Activated CD4-positive, CD25-positive, alpha-beta regulatory T cell (primary cell): ENCODE data around the gene GP1BB.

Experiments
- DNase-seq, 4 experiments: peaks; one replicate each; lab custom pipeline; 2025; lab: John Stamatoyannopoulos, UW

GP1BB gene

DNA sequence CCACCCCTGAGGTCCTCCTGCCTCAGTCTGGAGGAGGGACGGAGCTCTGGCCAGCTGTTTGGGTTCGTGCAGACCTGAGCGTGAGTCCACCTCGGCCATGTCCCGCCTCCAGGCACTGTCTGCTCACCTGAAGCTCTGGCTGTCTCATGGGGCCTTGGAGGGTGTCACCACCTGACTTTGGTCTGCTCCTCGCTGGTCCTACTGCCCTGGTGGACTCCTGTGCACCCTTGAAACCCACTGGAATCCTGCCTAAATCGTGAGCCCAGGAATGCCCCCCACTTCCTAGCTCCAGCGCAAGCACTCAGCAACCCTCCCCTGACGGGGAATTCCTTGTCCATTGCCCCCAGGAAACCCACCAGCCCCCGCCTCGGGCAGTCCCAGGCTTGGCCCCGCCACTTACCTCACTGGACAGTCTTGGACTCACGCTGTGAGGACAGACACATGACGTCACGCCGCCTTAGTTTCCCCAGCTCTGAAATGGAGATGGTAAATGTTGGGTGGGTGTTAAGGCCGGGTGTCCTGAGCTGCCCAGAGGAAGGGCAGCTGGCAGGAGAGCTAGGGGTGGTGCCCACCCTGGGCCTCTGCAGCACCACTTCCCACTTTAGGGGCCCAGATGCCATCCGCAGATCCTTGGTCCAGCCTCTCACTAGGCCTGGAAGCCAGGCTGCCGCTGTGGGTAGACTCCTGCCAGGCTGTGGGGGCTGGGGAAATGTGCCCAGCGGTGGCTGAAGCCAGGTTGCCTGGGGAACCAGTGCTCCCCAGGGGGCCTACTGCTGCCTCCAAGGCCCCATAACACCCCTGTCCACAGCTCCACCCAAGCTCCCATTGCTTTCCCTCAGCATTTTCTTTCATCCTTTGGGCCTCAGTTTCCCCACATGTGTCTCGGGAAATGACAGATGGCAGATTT lies 19.1 kb downstream of the GP1BB start:
- DNase-seq: no peak

DNA sequence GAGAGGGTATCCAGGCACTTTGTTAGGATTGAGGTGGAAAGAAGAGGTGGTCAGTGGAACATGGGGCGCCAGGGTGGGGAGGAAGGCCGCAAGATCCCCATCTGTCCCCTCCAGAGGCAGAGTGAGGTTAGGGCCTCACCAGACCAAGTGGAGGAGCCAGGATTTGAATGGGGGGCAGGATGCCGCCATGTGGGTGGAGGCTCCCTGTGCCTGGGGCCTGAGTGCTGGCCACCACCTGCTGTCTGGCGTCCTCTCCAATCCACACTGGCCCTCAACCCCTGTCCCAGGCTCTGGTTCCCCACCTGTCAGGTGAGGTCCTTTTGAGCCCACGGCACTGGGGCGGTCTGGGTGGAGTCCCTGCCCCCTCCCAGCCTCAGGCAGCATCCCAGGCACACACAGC lies 19.7 kb downstream of the GP1BB start:
- no peak for DNase-seq

DNA sequence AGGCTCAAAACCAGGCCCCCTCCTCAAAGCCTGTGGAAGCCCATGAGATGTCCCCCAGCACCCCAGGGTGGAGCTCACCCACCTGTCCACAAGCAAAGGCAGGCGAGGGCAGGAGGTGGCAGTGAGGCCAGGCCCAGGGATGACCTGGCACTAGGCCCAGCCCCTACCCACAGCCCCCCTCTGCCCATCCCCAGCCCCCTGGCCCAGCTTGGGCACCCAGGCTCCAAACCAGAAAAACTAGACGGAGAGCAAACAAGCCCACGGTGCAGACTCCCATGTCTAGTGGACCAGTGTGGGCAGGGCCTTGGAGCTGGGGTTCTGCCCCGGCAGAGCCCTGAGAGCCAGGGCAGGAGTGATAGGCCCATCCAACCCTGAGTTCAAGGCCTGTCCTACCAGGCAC lies 20.3 kb downstream of the GP1BB start:
- no peak for DNase-seq

DNA sequence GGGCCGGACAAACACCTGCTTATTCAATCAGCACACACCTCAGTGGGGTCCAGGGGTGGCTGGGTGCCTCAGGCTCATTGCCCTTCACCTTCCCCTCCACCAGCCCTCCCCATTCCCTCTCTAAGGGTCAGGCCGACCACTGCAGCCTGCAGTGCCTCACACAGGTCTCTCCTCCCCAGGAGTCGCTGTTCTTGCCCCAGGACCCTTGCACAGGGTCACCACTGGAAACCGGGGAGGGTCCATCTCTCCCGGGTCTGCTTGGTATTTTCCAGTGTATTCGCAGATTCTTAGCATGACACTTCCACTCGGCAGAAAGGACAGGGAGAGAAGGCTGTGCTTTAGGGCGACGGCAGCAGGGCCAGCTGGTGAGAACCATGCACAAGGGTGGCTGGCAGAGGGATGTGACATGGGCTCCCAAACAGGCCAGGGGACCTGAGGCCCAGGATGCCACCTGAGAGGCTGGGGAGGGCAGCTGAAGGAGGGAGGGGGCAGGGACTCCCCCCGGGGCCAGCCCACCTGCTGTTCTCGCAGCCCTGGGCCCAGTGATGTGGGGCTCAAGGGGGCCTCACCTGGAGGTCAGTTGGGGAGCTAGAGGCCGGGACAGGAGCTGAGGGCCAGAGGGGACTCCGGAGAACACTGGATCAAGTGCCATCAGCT lies 21.1 kb downstream of the GP1BB start:
- no peak for DNase-seq

DNA sequence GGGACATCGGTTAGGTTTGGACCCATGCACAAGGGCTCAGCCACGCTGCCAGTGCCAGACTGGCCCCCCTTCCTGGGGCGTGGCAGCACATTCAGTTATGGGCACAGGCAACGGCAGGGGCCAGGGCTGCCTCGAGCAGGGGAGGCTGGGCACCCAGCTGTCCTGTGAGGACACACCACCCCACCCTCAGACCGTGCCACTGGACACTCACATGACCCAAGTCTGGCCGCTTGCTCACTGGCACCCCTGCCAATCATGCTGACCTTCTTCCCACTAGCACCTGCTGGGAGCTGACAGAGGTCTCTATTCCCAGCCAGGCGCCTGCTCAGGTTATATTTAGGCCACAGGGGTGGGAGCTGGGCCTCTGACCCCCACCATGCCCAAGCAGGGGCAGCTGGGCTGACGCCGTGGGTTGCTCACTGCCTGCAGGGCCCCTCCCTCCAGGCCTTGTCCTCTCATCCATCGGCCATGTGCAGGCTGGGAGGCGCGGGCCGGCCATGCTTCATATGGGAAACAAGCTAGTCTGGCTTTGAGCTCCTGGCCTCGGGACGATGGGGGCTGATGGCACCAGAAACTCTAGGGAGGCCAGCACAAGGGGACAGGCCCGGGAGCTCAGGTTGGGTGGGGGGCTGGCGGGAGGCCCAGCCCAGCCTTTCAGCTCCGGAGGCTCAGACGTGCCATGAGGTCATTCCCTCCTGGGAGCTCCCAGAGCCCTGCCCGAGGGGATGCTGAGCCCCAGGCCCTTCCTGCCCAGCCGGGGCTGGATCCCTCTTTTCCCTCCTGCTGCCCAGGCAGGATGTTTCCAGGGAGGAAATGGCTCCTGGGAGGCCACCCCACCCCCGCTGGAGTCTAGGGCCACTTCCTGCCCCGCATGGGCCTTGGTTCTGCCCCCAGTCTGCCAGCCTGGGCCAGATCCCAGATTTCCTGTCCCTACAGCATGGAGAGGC lies 22.1 kb downstream of the GP1BB start:
- no peak for DNase-seq

DNA sequence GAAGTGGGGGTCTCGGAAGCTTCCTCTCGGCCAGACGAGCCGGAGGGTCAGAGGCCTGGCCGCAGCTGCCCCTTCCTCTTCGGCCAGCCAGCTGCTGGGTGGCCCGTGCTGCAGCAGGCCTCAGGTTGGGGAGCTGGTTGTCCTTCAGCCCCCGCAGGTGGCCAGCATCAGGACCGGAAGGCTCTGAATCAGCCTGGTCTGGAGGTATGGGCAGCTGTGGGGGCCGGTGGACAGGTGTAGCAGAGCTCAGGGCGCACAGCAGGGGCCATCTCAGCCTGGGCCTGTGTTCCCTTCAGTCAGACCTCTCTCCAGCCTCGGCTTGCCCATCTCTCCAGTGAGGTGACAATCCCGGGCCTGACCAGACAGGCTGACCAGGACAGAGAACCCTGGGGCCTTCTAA lies 23.4 kb downstream of the GP1BB start:
- no peak for DNase-seq

DNA sequence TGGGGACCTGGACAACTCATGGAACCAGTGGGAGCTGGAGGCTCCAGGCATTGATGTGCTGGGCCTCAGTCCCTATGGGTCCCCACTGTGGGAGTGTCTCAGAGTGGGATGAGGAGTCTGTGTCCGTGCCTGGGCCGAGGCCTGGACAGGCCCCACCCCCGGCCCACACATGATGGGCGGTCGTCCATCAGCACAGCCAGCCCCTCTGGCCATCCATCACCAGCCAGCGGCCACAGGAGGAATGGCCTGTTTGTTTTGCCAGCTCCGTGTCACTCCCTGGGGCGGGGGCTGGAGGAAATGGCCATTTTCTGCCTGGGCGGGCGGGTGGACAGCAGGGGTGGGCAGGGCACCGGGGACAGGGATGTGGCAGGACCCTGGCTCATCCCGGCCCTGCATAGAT lies 24.2 kb downstream of the GP1BB start:
- DNase-seq: no peak

DNA sequence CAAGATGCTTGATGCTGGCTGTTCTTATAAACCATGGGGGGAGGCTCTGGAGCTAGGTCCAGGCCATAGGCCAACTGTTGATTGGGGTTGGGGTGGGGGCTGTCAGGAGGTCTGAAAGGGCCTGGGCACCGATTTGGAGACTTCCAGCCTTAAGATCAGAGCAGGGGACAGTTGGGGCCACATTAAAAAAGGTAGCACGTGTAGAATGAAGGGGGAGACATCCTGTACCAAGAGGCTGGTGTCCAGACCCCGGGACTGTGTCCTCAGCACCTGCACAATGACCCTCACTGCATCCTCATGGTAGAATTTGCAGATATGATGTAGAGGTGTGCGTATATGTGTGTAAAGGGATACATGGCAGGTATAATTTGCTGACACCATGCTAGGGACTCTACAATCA lies 24.8 kb downstream of the GP1BB start:
- no peak for DNase-seq

DNA sequence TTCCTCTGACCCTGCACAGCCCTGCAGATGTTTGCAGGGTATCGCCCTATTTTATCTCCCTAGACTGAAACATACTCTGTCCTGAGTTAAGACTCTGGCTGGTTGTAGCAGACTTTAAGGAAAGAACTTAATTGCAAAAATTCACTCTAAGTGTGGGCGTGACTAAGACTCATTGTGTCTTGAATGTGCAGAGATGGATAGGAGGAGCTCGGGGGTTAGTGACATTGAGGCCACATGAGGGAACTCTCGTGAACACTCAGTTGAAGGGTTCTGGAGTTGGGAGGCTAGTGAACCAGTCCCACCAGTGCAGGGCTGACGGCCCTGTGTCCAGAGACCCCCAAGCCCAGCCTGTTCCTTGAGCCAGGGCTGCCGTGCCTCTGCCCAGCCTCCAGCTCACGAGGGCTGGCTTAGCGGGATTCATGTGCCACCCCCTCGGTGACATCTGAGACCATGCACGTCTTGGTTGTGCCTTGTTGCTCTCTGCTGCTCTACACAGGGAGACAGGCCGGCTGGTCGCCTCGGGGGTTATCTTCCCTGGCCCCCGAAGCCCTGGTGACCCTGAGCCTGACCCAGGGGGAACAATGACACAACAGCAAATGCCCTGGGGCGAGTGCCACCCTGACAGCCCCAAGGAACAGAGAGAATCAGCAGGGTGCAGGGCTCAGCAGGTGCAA lies 25.8 kb downstream of the GP1BB start:
- no peak for DNase-seq

DNA sequence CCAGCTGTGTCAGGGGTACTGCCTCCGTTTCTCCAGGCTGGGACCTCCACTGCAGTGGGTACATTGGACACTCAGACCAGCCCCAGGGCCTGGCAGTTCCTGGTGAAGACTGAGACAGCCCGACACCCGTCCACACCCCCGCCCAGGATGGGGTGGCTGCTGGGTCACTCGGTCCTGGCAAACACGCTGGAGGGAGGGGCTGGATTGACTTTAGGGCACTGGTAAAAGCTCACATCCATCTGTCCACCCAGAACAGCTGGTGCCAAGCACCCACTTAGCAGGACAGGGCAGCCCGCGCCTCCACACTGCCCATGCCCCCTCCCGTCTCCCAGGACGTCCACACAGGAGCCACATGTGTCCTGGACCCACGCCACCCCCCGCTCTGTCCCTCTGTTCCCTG lies 26.5 kb downstream of the GP1BB start:
- no peak for DNase-seq

DNA sequence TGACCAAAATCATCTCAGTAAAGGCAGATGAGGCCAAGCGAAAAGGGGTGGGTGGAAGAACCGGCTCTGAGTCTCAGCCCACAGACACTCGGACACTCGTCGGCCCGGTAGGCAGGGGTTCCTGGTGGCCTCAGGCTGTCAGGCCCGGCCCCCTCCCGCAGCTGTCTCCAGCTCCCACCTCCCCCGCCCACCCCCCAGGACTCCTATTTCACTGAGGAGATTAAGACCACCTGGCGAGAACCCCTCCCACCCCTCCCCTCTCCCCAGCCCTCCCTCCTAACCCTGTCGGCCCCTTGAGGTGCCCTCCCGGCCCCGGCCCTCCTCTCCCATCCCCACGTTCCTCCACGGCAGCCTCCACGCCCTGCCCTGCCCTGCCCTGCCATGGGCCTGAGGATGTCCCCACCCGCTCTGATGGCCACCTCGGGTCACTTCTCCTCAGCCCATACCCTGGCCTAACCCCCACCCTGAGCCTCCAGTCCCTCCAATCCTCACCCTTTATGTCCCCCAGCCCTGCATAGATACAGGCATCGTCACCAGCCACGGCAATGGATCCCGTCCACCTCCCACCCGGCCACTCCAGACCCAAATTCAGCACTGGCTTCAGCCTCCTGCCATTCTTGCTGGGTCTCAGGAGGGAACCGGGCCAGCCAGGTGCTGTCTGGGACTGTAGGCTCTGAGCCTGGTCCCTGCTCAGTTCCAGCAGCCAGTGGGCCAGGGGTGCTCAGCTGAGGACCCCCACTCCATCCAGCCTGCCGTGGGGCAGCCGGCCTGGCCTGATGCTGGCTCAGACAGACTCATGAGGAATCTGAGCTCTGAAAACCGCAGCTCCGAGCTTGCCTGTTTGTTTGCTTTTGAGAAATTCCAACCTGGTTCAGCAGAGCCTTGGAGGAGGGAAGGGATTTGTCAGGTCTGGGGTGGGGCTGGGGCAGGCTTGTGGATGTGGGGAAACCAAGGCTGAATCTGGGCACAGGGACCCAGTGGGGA lies 27.5 kb downstream of the GP1BB start:
- no peak for DNase-seq

DNA sequence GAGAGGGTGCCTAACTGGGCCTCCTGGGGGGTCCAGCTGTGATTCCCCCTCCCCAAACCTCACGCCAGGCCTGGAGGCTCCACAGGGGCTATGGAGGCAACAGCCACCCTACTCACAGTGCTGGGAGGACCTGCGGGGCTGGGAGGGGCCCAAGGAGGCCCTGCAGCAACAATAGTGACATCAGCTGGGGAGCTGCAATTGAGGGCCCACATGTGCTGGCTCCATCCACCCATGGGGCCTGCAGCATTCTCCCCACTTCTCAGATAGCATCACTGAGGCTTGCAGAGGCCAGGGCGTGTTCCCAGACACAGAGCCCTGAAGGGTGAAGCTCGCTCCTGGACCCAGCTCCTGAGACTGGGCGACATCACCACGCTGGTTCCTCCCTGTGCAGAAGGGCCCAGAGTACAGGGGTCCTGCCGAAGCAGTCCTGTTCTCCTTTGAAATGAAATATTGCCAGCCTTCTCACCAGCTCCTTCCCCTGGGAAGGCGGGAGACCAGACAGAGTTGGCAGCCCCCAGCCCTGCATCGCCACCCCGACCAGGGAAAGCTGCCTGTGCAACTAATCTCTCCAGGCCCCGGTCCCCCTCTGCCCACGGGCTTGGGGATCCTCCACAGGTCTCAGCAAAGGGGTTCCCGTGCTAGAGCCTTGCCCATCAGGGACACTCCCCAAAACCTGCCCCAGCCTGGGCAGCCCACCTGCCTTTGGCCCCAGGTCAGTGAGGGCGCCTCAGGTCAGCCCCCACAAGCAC lies 28.3 kb downstream of the GP1BB start:
- no peak for DNase-seq

DNA sequence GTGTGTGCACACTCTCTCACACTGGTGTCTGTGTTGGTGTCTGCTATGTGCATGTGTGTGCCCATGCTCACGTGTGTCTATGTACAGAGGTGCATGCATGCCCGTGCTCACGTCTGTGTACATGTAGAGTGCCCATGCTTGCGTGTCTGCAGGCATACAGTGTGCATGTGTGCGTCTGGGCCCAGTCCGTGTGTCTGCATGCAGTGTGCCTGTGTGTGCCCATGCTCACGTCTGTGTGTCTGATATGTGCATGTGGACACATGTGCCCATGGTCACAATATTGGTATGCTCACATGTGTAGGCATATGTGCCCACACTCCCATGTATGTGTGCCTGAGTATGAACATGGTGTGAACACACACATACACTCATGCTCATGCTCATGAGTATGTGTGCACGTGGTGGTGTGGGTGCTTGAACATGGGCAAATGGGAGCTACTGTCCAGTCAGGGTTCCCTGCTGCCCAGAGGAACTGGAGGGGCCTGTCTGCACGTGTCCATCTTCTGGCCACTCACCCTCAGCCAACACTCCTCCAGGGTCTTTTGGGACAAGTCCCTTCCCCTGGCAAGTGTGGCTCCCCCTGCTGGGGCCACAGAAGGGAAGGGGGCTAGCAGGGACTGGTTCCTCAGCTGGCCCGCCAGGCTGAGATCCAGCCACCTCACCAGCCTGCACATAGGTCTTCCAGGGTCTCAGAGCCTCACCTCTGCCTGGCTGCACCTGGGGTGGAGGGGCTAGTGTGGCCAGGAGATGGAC lies 29.9 kb downstream of the GP1BB start:
- no peak for DNase-seq

DNA sequence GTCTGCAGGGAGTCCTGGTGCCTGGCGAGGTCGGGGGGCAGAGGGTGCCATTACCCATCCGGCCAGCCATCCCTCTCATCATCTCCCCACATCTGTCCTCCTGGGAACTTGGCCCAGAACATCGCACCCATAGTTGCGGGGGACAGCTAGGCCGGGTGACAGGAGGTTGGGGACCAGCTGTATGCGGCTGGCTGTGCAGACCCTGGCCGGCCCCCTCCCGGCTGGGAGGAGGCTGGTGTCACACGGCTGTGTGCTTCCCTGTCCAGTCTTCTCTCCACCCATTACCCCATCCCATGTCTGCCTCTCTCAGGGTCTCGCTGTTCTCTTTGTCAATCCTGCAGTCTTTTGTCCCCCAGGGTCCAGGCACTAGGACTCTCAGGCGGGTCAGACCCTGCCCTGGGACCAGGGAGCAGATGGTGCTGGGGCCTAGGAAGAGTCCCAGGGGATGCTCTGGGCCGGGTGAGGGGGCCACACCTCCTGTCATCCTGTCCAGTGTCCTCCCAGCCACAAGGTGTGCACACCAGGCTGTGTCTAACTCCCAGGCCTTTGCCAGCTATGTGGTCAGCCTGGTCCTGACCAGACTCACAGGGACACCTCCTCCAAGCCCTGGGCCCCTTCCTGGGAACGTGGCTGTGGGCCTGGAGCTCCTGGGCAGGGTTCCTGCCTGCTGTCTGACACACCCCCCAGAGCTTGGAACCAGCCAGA lies 30.8 kb downstream of the GP1BB start:
- no peak for DNase-seq

DNA sequence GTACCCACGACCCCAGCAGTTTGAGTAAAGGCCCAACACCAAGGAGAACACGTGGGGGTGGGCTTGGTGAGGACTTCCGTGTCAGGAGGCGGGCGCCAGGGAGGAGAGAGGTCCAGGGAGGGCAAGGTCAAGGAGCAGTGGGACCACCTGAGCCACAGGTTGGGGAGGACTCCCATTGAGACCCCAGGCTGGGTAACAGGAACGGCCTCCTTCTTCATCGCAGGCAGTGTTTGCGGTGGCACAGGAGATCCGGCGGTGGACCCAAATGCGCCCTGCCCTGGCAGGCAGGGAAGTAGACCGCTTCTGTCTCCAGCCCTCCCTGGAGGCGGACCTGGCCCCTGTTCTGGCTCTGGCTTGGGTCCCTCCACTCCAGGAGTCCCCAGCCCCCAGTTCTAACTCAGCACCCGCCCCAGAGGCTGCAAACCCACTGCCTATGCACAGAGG lies 31.4 kb downstream of the GP1BB start:
- no peak for DNase-seq

DNA sequence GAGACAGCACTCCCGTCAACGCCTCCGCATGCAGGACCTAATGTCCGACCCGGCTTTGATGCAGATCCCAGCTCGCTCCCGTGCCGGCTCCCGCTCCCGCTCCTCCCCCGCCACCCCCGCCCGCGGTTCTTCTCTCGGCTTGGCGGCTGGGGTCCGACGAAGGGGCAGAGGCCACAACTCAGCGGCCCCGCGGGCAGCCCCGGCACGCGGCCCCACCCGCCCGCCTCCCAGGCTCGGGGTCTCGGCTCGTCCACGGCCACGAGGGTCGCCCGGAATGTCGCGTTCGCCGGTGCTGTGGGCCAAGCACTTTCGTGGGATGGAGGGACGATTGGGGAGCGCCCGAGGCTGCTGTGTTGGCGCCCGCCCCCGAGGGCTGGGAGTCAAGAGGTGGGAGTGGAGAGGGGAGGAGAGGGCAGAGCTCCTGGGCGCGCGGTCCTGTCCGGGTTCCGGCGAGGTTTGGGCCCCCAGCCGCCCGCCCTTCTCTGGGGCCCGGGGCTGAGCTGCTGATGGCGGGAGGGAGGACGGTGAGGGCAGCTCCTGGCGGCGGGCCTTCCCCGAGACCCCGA lies 31.9 kb downstream of the GP1BB start:
- DNase-seq: no peak

DNA sequence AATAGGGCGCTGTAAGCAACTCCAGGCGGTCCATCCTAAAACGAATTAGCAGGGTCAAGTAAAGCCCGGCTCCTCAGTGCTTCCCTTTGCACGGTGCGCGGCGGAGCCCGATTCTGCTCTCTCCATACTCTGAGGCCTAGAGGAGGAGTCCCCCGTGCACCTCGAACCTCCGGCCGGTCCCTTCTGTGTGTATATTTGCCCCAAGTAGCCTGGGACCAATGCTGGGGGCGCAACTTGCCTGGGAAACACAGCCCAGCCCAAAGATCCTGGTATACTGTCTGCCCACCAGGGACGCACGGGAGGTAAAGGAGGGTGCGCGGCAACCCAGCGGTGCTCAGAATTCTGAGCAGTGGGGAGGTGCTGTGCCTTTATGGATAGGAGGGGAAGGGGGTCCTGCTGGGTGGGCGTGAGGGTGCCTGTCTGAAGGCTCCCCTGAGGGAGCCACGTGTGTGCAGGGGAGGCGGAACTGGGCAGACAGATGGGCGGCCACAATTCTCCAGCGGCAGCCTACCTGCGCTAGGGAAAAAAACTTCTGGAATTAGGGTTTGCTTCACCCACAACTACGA lies 32.5 kb downstream of the GP1BB start:
- no peak for DNase-seq
